HEK293 (cell line): ENCODE results near the gene C1orf74.

ENCODE experiments used
- CTCF ChIA-PET: fragments of 350-600 bp; formaldehyde crosslinking; extraction: SDS; loops from one replicate; lab custom pipeline; 2021; ENCODE audit warnings: antibody characterized with exemption; lab: Yijun Ruan, JAX
- POLR2A ChIA-PET: fragments of 300-600 bp; formaldehyde crosslinking; extraction: SDS; loops from one replicate; lab custom pipeline; 2020; ENCODE audit warnings: antibody characterized with exemption, inconsistent platforms; lab: Yijun Ruan, JAX
- H3K27ac ChIP-seq: fragments of 200-500 bp; sonication (Bioruptor generic); 2 replicates; pipeline ENCODE4 v1.5.1; 2014; ENCODE audit warnings: low read depth, low read length, control low read depth, inconsistent platforms; ENCODE audit errors: extremely low read depth
- H3K36me3 ChIP-seq, 2 experiments: fragments of 200-500 bp in 1 of 2; sonication (Bioruptor generic) in 1 of 2; 1 replicate in 1 of 2; 2 replicates in 1 of 2; pipeline ENCODE4 v1.5.1; 2014 to 2017; ENCODE audit warnings: inconsistent platforms in 2 of 2, low read length in 2 of 2; ENCODE audit not compliant: control insufficient read depth in 2 of 2, insufficient read depth in 1 of 2
- H3K4me1 ChIP-seq: fragments of 200-500 bp; sonication (Bioruptor generic); 2 replicates; pipeline ENCODE4 v1.5.1; 2014; ENCODE audit warnings: mild to moderate bottlenecking, low read length, inconsistent platforms; ENCODE audit not compliant: control insufficient read depth, insufficient read depth
- H3K4me3 ChIP-seq: 2 replicates; pipeline ENCODE4 v1.5.1; 2011; ENCODE audit warnings: low read depth, mild to moderate bottlenecking, control low read depth, low read length, moderate library complexity
- H3K9me3 ChIP-seq: fragments of 200-500 bp; sonication (Bioruptor generic); 2 replicates; pipeline ENCODE4 v1.5.1; 2014; ENCODE audit warnings: low read depth, low read length, inconsistent platforms; ENCODE audit not compliant: control insufficient read depth, insufficient read depth
- GLIS1 ChIP-seq: fragments of 450-650 bp; formaldehyde crosslinking; IDR thresholded peaks from 2 replicates; pipeline ENCODE4 v1.5.1; 2016; ENCODE audit warnings: missing biosample characterization, missing genetic modification characterization
- HOXC10 ChIP-seq: sonication (generic); formaldehyde crosslinking; IDR thresholded peaks from 2 replicates; pipeline ENCODE4 v1.8.1; 2023; ENCODE audit warnings: mild to moderate bottlenecking, missing genetic modification reagents
- KLF16 ChIP-seq: fragments of 450-650 bp; formaldehyde crosslinking; IDR thresholded peaks from 2 replicates; pipeline ENCODE4 v1.5.1; 2017; ENCODE audit warnings: missing biosample characterization, missing genetic modification characterization
- MYNN ChIP-seq: fragments of 450-650 bp; formaldehyde crosslinking; IDR thresholded peaks from 2 replicates; pipeline ENCODE4 v1.5.1; 2016; ENCODE audit warnings: missing biosample characterization, missing genetic modification characterization, borderline replicate concordance
- MZF1 ChIP-seq: fragments of 450-650 bp; formaldehyde crosslinking; IDR thresholded peaks from 2 replicates; pipeline ENCODE4 v1.5.1; 2017; ENCODE audit warnings: missing biosample characterization, missing genetic modification characterization, borderline replicate concordance
- SCRT1 ChIP-seq: fragments of 450-650 bp; formaldehyde crosslinking; IDR thresholded peaks from 2 replicates; pipeline ENCODE4 v1.5.1; 2016; ENCODE audit warnings: missing biosample characterization, missing genetic modification characterization, borderline replicate concordance
- ZEB2 ChIP-seq: fragments of 450-650 bp; formaldehyde crosslinking; IDR thresholded peaks from 2 replicates; pipeline ENCODE4 v1.5.1; 2016; ENCODE audit warnings: missing biosample characterization, missing genetic modification characterization
- ZFHX2 ChIP-seq: fragments of 450-650 bp; formaldehyde crosslinking; conservative IDR thresholded peaks from 2 replicates; pipeline ENCODE4 v1.5.1; 2016; ENCODE audit warnings: missing biosample characterization, missing genetic modification characterization
- ZFP37 ChIP-seq: fragments of 450-650 bp; formaldehyde crosslinking; IDR thresholded peaks from 2 replicates; pipeline ENCODE4 v1.5.1; 2016; ENCODE audit warnings: missing biosample characterization, missing genetic modification characterization
- ZNF132 ChIP-seq: fragments of 450-650 bp; formaldehyde crosslinking; IDR thresholded peaks from 2 replicates; pipeline ENCODE4 v1.5.1; 2017; ENCODE audit warnings: missing biosample characterization, missing genetic modification characterization, borderline replicate concordance
- ZNF133 ChIP-seq: fragments of 450-650 bp; formaldehyde crosslinking; IDR thresholded peaks from 2 replicates; pipeline ENCODE4 v1.5.1; 2016; ENCODE audit warnings: missing biosample characterization, missing genetic modification characterization
- ZNF146 ChIP-seq: fragments of 450-650 bp; formaldehyde crosslinking; IDR thresholded peaks from 2 replicates; pipeline ENCODE4 v1.5.1; 2016; ENCODE audit warnings: missing biosample characterization, missing genetic modification characterization
- ZNF155 ChIP-seq: fragments of 450-650 bp; formaldehyde crosslinking; IDR thresholded peaks from 2 replicates; pipeline ENCODE4 v1.5.1; 2016; ENCODE audit warnings: missing biosample characterization, missing genetic modification characterization
- ZNF202 ChIP-seq: fragments of 450-650 bp; formaldehyde crosslinking; IDR thresholded peaks from 2 replicates; pipeline ENCODE4 v1.5.1; 2016; ENCODE audit warnings: missing biosample characterization, missing genetic modification characterization, borderline replicate concordance
- ZNF311 ChIP-seq: fragments of 450-650 bp; formaldehyde crosslinking; IDR thresholded peaks from 2 replicates; pipeline ENCODE4 v1.5.1; 2017; ENCODE audit warnings: missing biosample characterization, missing genetic modification characterization, borderline replicate concordance
- ZNF366 ChIP-seq: fragments of 450-650 bp; formaldehyde crosslinking; conservative IDR thresholded peaks from 2 replicates; pipeline ENCODE4 v1.5.1; 2016; ENCODE audit warnings: missing biosample characterization, missing genetic modification characterization
- ZNF416 ChIP-seq: fragments of 450-650 bp; formaldehyde crosslinking; IDR thresholded peaks from 2 replicates; pipeline ENCODE4 v1.5.1; 2016; ENCODE audit warnings: missing biosample characterization, missing genetic modification characterization
- ZNF596 ChIP-seq: fragments of 450-650 bp; IDR thresholded peaks from 2 replicates; pipeline ENCODE4 v1.5.0; 2018; ENCODE audit warnings: missing biosample characterization, mild to moderate bottlenecking, missing genetic modification characterization, moderate library complexity
- ZNF600 ChIP-seq: fragments of 450-650 bp; formaldehyde crosslinking; IDR thresholded peaks from 2 replicates; pipeline ENCODE4 v1.5.1; 2016; ENCODE audit warnings: missing biosample characterization, missing genetic modification characterization
- ZNF654 ChIP-seq: fragments of 450-650 bp; formaldehyde crosslinking; IDR thresholded peaks from 2 replicates; pipeline ENCODE4 v1.5.1; 2016; ENCODE audit warnings: low read depth, missing biosample characterization, missing genetic modification characterization
- ZNF658 ChIP-seq: fragments of 450-650 bp; formaldehyde crosslinking; IDR thresholded peaks from 2 replicates; pipeline ENCODE4; 2016; ENCODE audit warnings: missing biosample characterization, missing genetic modification characterization
- ZNF660 ChIP-seq: fragments of 450-650 bp; IDR thresholded peaks from 2 replicates; pipeline ENCODE4 v1.5.1; 2018; ENCODE audit warnings: missing biosample characterization, mild to moderate bottlenecking, missing genetic modification characterization
- ZNF830 ChIP-seq: fragments of 450-650 bp; IDR thresholded peaks from 2 replicates; pipeline ENCODE4 v1.5.0; 2018; ENCODE audit warnings: missing biosample characterization, missing genetic modification characterization, low read depth, mild to moderate bottlenecking, moderate library complexity
- TF ChIP-seq, protein P1 (sequence below): fragments of 450-650 bp; formaldehyde crosslinking; IDR thresholded peaks from 2 replicates; pipeline ENCODE4 v1.5.1; 2016; ENCODE audit warnings: missing biosample characterization, missing genetic modification characterization
- TF ChIP-seq, protein P2 (sequence below): fragments of 450-650 bp; formaldehyde crosslinking; conservative IDR thresholded peaks from 2 replicates; pipeline ENCODE4 v1.5.1; 2016; ENCODE audit warnings: low read depth, missing biosample characterization, missing genetic modification characterization

C1orf74 gene

DNA sequence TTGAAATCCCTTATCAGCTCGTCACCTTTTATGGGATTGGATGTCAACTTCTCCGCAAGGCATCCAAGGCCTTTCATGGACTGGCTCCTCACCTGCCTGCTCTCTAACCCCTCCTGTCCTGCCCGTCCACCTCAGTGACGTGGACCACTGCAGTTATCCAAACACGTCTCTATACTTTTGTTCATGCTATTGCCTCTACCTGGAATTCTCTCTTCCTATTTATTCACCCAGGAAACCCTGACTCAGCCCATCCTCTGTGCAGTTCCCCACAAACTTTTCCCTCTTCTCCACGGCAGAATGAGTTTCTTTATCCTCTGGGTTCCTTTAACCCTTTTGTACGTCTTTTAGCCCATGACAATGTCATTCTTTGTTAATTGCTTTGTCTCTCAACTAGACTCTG, 38.3 kb upstream of the C1orf74 start:
- H3K4me1 ChIP-seq = no peaks in the 10 kb centered on the region
- CTCF ChIA-PET = interaction anchor here (0.6 to 7.1 kb wide), 42 partner anchors 9 to 1316 kb away, joined by 3 to 111 read pairs (median 4); partner anchors contain the start of genes C1orf74, CAMK1G, IRF6 and TRAF3IP3
- POLR2A ChIA-PET = interaction anchor here (0.9 to 3.0 kb wide), 2 partner anchors 16 to 25 kb away, joined by 7 to 21 read pairs; partner anchors contain the start of gene IRF6
- TF ChIP-seq HOXC10 (CRISPR knock-in tag) (no peak), ZFP37 (tag by site-specific recombination) (no peak), ZNF654 (no peak), ZNF202 (tag by site-specific recombination) (no peak), ZNF366 (tag by site-specific recombination) (no peak), ZNF600 (tag by site-specific recombination) (no peak)
- H3K9me3 ChIP-seq = no peaks in the 10 kb centered on the region
- no peak overlapping the region for H3K27ac ChIP-seq
- H3K4me3 ChIP-seq = no peak overlapping the region
- H3K36me3 ChIP-seq = no peaks in the 10 kb centered on the region

DNA sequence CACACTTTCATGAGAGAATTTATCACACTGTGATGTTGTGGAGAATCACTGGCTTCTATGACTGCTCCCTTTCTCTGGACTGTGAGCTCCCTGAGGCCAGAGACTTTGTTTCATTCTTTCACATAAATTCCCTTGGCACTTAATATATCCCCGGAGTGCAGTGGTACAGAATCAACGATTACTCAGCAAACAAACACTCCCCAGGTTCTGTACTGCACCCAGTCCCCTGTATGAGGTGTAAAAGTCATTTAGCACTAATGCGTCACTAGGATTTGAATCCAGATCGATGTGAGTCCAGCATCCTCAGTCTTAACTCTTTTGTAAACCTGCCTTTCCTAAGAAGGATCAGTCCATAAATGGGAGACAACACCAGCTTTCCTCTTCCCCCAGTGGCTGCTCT, 36.6 kb upstream of the C1orf74 start:
- ChIA-PET POLR2A (no interaction called here), CTCF (interaction anchor here (3.8 to 7.1 kb wide), 2 partner anchors 13 to 21 kb away, joined by 49 to 111 read pairs; partner anchors contain the start of gene IRF6)
- Histone ChIP-seq H3K9me3 (no peaks in the 10 kb centered on the region), H3K4me3 (no peak overlapping the region), H3K36me3 (no peaks in the 10 kb centered on the region), H3K27ac (no peak overlapping the region), H3K4me1 (no peaks in the 10 kb centered on the region)
- TF ChIP-seq ZNF311 (tag by site-specific recombination) (no peak), SCRT1 (tag by site-specific recombination) (no peak), ZNF596 (no peak), MYNN (tag by site-specific recombination) (no peak), MZF1 (tag by site-specific recombination) (no peak), KLF16 (no peak), ZNF133 (tag by site-specific recombination) (no peak), ZNF155 (tag by site-specific recombination) (no peak), ZFHX2 (tag by site-specific recombination) (no peak), ZNF146 (tag by site-specific recombination) (no peak), ZNF132 (no peak)
- TF ChIP-seq, protein P1, sequence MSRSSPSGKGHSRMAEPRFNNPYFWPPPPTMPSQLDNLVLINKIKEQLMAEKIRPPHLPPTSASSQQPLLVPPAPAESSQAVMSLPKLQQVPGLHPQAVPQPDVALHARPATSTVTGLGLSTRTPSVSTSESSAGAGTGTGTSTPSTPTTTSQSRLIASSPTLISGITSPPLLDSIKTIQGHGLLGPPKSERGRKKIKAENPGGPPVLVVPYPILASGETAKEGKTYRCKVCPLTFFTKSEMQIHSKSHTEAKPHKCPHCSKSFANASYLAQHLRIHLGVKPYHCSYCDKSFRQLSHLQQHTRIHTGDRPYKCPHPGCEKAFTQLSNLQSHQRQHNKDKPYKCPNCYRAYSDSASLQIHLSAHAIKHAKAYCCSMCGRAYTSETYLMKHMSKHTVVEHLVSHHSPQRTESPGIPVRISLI (tag by site-specific recombination) = no peak

- H3K4me1 ChIP-seq = no peaks in the 10 kb centered on the region
- no peaks in the 10 kb centered on the region for H3K9me3 ChIP-seq
- POLR2A ChIA-PET = no interaction called here
- TF ChIP-seq ZNF311 (tag by site-specific recombination) (no peak), ZNF660 (peak; percentile 58; the same call in 1 of the 2 replicates)
- no peaks in the 10 kb centered on the region for H3K36me3 ChIP-seq
- no peak overlapping the region for H3K27ac ChIP-seq
- CTCF ChIA-PET = interaction anchor here (0.7 to 1.7 kb wide), 2 partner anchors 9 to 1665 kb away, joined by 4 to 9 read pairs; partner anchors contain the start of gene UTP25
- H3K4me3 ChIP-seq = no peak overlapping the region
Observed at GRCh38 chr1:209819058-209819457, 34.7 kb upstream of the C1orf74 start.

GRCh38 chr1:209817691-209818090, 33.3 kb upstream of the C1orf74 start:
- ChIA-PET CTCF (interaction anchor here (0.7 to 1.7 kb wide), 3 partner anchors 10 to 600 kb away, joined by 4 to 9 read pairs (median 4); partner anchors contain the start of gene UTP25), POLR2A (interaction anchor here (1.0 kb wide), 1 partner anchor 9 kb away, joined by 3 read pairs; no protein-coding TSS in a partner anchor)
- Histone ChIP-seq H3K27ac (no peak overlapping the region), H3K4me1 (no peaks in the 10 kb centered on the region), H3K4me3 (no peak overlapping the region), H3K9me3 (no peaks in the 10 kb centered on the region), H3K36me3 (no peaks in the 10 kb centered on the region)
- TF ChIP-seq ZEB2 (no peak), ZNF830 (tag by site-specific recombination) (no peak), ZNF658 (tag by site-specific recombination) (no peak), ZNF416 (no peak), GLIS1 (no peak)
- TF ChIP-seq, protein P2, sequence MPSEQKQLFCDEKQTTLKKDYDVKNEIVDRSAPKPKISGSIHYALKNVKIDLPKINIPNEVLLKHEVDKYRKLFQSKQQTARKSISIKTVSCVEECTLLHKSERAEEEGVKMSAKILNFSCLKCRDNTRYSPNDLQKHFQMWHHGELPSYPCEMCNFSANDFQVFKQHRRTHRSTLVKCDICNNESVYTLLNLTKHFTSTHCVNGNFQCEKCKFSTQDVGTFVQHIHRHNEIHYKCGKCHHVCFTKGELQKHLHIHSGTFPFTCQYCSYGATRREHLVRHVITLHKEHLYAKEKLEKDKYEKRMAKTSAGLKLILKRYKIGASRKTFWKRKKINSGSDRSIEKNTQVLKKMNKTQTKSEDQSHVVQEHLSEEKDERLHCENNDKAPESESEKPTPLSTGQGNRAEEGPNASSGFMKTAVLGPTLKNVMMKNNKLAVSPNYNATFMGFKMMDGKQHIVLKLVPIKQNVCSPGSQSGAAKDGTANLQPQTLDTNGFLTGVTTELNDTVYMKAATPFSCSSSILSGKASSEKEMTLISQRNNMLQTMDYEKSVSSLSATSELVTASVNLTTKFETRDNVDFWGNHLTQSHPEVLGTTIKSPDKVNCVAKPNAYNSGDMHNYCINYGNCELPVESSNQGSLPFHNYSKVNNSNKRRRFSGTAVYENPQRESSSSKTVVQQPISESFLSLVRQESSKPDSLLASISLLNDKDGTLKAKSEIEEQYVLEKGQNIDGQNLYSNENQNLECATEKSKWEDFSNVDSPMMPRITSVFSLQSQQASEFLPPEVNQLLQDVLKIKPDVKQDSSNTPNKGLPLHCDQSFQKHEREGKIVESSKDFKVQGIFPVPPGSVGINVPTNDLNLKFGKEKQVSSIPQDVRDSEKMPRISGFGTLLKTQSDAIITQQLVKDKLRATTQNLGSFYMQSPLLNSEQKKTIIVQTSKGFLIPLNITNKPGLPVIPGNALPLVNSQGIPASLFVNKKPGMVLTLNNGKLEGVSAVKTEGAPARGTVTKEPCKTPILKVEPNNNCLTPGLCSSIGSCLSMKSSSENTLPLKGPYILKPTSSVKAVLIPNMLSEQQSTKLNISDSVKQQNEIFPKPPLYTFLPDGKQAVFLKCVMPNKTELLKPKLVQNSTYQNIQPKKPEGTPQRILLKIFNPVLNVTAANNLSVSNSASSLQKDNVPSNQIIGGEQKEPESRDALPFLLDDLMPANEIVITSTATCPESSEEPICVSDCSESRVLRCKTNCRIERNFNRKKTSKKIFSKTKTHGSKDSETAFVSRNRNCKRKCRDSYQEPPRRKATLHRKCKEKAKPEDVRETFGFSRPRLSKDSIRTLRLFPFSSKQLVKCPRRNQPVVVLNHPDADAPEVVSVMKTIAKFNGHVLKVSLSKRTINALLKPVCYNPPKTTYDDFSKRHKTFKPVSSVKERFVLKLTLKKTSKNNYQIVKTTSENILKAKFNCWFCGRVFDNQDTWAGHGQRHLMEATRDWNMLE (tag by site-specific recombination) = no peak
